HG02759 (cell line): ENCODE measurements around the gene TIGD2.
"Not testable (repeated sequence)": the region's sequence is repeated elsewhere in the genome, so short reads cannot be mapped to it uniquely, and the experiment has no call there.

ENCODE experiments used
- ATAC-seq: cut with Tn5 transposase; IDR thresholded peaks from one replicate; pipeline ENCODE4 v1.9.1; 2021; ENCODE audit warnings: mild to moderate bottlenecking, moderate library complexity; ENCODE audit not compliant: unreplicated experiment

TIGD2 gene

DNA sequence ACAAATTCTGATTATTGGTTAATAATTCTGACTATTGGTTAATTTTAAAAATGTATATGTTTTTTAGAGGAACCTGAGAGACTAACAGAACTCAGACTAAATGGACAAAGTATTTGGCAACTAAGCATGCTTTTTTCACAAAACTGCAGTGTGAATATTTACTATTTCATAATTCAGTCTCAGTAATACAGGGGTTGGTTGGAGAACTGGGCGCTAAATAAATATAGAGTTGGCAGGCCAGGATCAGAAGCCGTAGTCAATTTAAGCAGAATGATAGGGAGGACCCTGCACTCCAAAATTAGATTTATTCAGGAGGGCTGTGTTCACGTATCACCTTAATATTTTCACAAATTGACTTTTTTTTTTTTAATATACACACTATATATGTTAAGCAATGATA is 5.8 kb downstream of the TIGD2 start:
- ATAC-seq: no peak

DNA sequence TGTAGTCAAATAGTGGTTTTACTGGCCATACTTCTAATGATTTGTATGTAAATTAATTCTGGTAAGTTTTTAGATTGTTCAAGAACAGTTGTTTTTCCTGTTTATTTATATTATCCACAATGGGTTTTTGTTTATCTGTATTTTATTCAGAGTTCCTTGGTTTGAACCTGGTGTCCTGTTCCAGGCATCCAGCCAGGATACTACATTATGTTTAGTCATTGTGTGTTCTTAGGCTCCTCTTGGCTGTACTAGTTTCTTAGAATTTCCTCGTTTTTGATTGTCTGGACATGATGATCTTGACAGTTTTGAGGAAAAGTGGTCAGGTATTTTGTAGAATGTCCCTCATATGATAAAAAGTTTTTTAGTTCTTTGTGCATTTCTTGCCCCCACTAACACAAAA is 7.8 kb downstream of the TIGD2 start:
- no peak for ATAC-seq

- no peak for ATAC-seq
Observed at GRCh38 chr4:89119836-89120235, 8.5 kb downstream of the TIGD2 start.

DNA sequence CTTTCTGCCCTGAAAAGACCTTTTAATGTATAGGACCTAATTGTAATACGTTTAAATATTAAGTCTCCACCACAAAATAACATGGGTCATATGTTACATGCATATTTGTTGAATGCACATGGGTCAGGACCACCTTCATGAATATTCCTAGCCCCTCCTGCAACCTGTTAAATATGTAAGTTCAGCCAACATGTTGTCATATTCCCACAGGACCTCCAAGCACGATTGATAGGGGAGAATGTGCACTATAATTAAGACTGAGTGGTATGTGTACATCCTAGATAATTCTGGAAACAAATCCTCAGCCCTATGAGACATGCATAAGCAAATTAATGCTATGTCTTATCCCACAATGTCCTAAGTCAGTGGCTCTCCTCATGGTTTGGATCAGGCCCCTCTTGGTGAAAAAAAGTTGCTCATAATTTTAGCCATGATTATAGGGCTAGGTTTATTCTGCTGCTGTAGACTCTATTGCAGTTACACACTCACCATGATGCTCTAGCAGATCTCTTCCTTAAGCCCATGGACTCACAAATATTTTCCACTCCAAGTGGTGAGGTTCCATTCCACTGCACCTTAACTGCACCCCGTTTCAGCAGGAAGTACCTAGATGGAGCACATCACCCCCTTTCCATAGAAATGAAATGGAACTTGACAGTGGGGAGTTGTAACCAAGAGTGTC is 10.2 kb downstream of the TIGD2 start:
- no peak for ATAC-seq

GRCh38 chr4:89123451-89123851 is 12.1 kb downstream of the TIGD2 start:
- no peak for ATAC-seq

DNA sequence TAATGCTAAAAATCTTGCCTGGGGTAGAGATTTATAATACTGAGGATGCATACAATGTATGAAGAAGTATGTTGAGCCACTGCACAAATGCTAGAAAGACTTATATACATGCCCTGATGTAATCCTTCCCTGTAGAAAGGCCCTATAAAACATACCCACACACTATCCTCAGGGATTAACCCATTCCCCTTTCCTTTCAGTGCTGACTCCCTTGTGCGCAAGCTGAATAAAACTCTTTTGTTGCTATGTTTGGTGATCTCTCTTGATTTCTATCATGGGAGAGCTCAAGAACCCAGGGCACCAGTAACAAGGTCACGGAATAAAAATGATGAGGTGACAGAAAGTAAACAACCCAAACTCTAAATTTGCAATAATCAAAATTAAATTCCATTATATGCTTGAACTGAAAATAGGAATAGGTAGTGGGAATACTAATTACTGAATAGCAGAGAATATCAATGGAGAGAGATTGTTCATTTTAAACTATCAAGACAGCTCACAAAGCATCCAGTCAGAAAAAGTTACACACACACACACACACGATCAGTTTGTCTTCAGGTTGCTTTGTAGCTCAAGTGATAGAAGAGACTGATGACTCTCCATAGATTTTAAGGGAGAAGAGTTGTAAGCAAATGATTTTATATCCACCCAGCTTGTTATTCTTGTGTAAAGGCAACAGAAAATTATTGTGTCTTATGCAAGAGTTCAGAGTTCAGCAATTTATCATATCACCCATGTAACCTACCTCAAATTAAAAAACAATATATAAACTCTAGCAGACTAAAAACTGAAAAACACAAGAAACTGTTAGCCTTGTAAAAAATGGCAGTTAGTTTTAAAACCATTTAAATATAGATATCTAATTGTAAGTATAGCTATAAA is 14.8 kb downstream of the TIGD2 start:
- ATAC-seq: no peak

- no peak for ATAC-seq
Observed at GRCh38 chr4:89129080-89129640, 17.8 kb downstream of the TIGD2 start.

GRCh38 chr4:89134775-89135319 is 23.5 kb downstream of the TIGD2 start:
- ATAC-seq: no peak

GRCh38 chr4:89136525-89136924 is 25.2 kb downstream of the TIGD2 start:
- ATAC-seq: no peak

- no peak for ATAC-seq
Observed at GRCh38 chr4:89137231-89137630, 25.9 kb downstream of the TIGD2 start.

DNA sequence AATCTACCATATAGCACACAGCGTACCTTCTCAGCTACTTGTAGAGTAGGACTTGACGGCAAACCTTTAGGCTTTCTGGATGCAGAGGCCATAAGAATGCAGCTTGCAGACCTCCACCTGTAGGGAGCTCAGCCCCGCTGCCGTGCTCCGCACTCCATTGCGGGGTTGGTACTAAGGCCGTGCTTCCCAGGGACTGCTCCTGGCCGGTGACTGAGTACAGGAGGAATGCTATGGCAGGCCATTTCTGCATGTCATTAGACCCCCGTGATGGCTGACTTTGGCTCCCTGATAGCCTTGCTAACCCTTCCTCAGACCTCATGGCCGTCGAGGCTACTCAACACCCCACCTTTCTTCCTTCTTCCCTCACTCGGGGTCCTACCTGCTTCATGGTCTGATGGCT is 26.4 kb downstream of the TIGD2 start:
- no peak for ATAC-seq

GRCh38 chr4:89140168-89140759 is 28.9 kb downstream of the TIGD2 start:
- ATAC-seq: no peak

DNA sequence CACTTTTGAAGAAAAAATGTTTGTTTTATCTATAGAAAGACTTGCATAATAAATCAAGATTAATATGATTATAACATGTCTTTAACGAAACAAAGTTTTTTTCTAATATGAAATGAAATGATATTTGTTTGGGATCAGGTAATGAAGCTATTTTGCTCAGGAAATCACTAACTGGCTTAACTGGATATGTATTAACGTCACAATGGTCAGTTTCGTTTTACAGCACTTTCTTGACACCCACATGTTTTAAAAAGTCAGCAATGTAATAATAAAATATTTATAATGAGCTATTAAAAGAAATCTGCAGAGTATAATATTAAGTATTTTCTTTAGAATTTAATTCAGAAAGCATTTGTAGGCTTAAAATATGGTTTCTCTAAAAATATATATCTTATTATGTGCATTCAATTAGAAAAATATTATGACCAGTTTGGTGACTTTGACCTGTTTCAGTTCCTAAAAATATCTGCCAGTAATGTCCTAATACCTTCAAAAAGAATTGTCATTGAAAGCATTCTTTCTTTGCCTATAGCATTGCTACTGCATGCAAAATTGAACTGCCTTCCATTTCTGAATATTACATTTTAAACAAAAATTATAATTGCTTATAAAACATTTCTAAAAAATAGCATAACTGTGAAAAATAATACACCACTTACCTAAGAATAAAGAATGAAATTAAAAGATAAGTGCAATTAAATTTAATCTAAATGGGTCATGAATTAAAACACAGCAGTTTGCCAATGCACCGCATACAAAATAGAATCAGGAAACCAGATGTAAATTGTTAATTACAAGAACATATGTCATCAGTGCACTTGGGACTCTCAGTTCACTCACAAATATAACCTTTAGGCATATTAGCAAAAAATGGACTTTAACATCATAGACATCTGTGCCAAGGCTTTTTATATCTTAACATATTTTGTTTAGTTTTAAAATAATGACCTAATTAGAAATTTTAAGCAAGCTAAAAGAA is 31.6 kb downstream of the TIGD2 start:
- peak; percentile 68 for ATAC-seq

DNA sequence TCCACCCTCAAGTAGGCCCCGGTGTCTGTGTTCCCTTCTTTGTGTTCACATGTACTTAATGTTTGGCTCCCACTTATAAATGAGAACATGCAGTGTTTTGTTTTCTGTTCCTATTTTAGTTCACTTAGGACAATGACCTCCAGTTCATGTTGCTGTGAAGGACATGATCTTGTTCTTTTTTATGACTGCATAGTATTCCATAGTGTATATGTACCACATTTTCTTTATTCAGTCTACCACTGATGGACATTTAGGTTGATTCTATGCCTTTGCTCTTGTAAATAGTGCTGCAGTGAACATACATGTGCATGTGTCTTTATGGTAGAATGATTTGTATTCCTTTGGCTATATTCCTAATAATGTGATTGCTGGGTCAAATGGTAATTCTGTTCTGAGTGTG is 33.3 kb downstream of the TIGD2 start:
- not testable (repeated sequence) for ATAC-seq

DNA sequence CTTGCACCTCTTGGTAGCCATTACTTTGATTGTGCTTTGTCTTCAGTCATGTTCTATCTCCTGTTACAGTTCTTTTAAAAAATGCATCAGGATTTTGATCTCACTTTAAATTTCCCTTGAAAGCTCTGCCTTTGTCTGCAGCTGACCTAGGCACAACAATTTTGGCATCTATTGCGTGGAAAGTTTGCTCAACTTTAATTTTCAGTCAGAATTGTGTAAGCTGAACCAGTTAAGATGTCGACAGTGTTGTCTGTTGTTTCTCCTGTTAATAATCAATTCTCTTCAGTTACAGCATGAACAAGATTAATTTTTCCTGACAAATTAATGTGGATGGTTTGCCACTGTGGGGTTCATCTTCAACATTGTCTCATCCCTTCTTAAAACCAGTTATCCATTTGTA is 34.9 kb downstream of the TIGD2 start:
- ATAC-seq: no peak

DNA sequence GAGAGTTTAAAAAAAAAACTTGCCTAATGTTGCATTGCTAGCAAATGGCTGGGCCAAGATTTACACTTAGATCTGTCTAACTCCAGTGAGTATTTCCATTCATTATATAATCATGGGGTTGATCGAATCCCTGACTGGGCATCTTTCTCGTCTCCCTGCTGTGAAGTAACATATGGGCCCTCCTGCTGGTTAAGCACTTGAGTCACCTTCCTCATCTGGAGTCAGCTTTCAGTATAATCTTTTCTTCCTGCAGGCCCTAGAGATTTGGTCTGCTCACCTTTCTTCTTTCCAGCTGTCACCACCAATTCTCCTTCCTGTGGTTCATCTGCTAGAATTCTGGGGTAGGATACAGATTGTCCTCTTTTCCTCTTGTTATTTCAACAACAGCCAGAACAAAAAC is 41.6 kb downstream of the TIGD2 start:
- ATAC-seq: no peak

DNA sequence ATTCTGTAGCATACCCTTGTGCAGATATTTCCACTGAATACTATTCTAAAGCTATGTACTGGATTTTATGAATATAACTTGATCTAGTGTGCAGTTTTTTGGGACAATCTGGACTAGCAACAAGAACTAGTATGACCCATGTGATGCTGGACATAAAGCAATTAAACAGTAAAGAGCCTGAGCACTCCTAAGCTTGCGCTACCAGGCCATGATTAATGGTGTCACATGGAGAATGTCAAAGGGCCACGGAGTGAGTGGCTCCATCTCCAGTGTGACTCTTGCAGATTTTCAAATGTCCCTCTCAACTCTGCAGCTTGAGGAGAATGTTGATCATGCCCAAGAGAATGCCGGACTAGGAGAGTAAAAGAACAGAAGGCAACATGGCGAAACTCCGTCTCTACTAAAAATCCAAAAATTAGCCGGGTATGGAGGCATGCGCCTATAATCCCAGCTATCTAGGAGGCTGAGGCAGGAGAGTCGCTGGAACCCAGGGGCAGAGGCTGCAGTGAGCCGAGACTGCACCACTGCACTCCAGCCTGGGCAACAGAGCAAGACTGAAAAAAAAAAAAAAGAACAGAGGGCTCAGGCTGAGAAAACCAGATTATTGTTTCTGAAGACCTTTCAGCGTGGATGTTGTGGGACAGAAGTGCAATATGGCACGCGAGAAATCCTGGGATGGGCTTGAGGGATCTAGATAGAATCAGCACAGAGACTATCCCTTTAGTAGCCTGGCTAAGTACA is 45.0 kb downstream of the TIGD2 start:
- ATAC-seq: no peak

GRCh38 chr4:89157488-89158024 is 46.2 kb downstream of the TIGD2 start:
- no peak for ATAC-seq

DNA sequence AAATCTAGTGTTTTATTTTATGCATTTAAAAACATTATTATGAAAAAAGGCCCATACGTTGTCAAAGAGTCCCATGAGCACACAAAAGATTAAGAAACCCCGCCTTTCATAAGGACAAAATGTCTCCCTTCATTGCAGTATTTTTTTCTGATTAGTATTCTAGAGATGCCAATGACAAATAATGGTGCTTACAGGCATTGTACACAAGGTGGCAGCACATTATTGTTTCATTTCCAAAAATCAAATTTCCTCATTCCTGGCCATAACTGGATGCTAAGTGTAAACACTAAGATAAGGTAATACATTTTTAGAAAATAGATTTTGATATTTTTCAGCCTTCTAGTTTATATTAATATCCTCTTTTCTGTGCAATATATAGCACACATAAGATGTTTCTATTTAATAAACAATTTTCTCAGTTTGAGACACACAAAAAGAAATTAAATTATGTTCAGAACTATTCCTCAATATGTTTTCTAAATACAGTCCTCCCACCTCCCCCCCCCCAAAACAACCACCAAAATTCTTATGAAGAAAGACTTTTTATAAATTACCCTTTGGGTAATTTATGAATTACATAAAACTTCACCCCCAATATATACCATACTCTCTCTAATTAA is 47.7 kb downstream of the TIGD2 start:
- ATAC-seq: no peak
